Right renal cortex interstitium (tissue), 3 donors: ENCODE data around the gene FGF14. TPM values are rescaled to one million over a fixed set of nuclear protein-coding genes. Genes with fewer than 3 reads are reported as not detected.
"Not testable (repeated sequence)": the region's sequence is repeated elsewhere in the genome, so short reads cannot be mapped to it uniquely, and the experiment has no call there.

Source experiments
- DNase-seq, 3 donors: peaks; one replicate each; pipeline ENCODE4 v3.0.0-alpha.2; 2013; ENCODE audit warnings: low read depth in 3 of 3, low spot score in 2 of 3
- polyA plus RNA-seq, 3 donors: library from polyadenylated mRNA; unstranded; fragments of 120-200 nt; gene quantifications; one replicate each; pipeline ENCODE4 v1.2.1, GENCODE V29; 2013; ENCODE audit not compliant: insufficient read length in 3 of 3

FGF14 gene
- polyA plus RNA-seq, 3 donors, result 0.64 to 1.5 (median 0.87) TPM

DNA sequence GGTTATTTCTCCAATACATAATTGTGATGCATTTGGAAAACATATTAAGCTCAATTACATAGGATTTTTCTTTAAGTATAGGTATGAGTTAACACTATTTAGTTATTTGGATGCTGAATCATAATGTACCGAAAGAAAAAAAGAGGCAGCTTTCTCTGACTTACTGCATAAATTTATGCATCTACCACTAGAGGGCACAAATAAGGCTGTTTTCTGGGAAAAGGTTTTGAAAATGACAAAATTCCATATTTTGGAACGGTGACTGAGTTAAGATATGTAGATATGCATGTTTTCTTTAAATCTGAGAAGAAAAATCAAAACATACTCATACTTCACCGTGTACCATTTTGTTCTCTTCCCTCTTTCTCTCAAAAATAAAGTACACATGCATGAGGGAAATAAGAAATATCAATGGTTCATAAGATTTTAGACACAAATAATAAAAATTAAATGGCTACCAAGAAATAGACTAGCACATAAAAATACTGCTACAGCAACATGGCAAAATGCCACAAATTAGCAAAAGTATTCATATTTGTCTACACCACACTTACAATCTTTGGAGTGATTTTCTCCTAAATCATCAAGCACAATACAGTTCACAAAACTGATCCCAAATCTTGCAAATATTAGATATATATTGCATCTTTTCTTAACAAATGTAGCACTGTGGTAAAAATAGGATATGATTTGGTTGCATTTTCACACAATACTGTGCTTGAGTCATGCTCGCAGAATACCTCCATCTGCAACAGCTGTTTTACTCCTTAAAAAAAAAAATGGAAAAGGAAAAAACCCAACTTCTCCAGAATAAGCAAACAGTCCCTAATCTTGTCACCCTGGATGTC is 260.0 kb downstream of the FGF14 start:
- no peak for DNase-seq

DNA sequence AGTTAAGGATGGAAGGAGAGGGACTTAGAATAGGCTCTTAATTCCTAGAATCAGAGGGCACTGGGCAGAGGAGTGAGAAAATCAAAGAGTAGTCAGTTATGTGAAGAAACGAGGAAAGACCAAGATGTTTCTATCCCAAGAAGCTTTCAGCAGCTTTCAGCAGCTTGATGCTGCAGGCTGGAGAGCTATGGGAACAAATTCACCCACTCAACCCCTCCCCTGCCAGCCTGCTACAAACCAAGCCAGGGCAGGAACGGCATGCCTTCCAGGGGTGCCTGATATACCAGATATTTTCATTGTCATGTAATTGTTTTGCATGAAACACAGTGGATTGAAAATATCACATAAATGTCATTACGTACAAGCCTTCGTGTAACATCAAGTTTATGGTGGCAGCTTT is 262.2 kb downstream of the FGF14 start:
- DNase-seq, result no peak

DNA sequence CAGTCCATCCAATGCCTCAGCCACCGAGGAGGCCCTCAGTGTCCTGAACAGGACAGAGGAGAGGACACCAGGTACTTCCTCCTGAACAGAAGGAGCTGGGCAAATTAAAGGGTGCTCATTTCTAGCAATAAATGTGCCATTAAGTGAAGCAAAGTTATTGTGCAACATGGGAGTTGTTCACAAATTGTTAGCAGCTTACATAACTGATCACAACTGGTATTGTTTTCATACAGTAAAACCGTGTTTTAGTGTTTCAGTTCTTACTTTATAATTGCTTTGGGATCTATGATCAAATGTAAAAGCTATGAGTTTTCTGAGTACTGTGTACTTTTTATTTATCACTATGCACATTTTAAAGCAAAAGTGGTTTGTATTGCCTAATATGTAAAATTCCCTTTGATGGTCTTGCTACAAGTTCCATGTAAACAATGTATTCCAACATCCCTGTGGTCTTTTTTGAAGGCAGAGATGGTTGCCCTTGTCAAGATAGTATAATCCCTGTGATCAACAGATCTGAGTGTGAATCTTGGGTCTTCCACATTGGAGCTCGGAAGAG is 263.1 kb downstream of the FGF14 start:
- DNase-seq, result no peak

DNA sequence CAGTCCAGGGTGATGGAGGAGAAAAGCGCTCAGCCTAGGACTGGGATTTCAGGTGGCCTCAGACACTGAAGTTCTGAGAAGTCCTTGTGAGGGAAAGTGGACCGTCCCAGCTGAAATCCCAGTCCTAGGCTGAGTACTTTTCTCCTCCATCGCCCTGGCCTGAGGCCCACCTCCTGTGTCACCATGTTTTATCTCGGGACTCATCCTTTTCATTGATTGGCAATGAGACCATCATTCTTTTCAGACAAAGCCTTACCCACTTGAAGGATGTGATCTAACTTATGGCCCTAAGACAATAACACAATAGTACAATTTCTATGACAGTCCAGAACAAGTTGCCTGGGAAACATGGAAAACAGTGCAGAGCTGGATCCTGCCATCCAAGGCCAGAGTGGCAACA is 263.9 kb downstream of the FGF14 start:
- not testable (repeated sequence) for DNase-seq

DNA sequence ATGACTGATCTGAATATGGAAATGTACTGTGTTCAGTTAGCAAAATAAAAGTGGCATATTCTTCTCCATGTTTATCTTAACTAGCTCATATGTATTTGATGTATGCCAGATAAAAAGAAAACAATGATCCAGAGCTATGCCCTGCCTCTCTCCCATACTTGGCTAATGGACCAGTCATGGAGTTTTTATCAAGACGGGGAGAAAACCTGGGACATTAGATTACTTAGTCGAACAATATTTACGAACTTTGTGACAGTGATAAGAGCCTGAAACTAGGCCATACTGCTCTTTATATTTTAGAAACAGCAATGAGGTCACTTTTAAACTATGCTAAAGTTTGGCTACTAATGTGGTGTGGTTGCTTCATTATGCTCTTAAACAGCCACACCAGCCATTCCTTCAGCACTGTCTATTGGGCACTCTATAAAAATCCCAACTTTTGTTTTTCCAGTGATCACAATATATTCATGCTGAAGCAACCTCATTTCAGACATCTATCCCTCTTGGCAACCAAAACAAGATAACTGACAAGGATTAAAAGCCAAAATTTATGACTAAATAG is 265.0 kb downstream of the FGF14 start:
- DNase-seq, result no peak

DNA sequence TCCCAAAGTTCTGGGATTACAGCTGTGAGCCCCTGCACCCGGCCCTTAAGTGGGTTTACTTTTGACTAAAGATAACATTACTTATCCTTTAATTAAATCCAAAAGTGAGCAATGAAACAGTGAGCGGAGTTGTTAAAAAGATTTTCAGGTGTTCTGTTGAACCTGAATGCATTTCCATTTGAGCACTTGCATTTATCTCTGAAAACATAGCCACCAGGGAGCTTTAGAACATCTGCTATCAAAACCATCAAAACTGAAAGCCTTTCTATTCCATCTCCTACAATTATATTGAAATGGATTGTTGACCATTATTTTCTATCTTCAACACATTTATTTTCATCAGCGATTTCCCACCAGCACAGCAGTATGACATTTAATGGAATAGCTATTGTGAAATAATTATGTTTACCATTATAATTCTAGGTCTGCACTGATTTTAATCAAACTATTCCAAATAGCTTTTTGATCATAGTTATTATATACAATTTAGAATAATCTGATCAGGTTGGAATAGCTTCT is 269.0 kb downstream of the FGF14 start:
- no peak for DNase-seq

DNA sequence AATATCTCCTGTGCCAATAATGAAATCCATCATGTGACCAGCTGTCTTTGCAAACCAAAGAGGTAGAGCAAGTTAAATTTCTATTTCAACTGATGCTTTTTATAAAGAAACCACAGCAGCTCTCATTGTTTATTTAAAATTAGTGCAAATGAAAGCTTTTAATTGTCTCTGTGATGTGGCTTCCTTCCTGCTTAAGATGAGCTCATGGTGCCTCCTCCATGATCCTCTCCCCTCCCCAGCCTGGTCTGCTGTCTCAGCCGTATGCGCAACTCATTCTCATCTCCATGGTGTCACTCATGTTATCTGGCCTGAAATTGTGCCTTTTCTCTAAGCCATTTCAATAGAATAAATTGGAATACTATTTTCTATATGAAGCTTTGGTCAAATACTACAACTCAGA is 270.6 kb downstream of the FGF14 start:
- DNase-seq, result no peak

DNA sequence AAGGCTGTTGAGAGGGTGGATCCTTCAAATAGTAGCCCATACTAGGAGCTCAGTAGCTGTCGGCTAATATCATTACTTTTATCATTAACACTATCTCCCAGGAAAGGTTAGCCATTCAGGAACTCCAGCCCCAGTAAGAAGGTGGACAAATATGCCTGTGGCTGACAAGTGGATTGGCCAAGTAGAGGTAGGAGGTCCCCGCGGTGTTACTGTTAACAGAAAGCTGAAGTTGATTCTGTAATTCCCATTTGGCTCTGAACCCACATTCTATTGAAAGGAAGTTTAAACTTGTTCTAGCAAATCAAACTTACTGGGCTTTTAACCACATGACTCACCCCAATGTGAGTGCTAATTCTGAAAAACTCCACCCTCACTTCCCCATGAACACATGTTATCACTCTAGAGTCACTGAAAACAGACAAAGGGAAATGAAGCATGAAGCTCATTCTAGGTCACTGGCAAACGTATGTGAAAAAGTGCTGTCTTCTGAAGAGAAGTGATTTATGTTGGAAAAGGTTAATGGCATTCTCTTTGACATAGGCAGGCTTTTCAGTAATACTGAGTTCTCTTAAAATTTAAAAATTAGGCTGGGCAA is 273.5 kb downstream of the FGF14 start:
- no peak for DNase-seq

DNA sequence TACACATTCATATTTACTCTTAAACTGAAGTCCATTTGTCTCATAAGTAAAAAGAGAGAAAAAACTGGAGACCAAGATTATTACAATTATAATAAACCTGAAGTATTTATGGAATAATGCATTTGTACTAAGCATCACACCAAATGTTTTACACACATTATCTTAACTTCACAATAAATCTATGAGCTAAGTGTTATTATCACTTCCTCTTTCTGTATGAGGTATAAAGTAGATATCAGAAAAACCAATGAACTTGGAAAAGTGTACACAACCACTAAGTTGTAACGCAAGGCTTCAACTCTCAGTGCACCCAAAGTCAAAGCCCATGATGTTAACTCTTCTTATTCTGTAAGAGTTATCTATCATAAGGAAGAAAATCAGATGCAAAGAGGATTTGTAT is 274.7 kb downstream of the FGF14 start:
- no peak for DNase-seq

DNA sequence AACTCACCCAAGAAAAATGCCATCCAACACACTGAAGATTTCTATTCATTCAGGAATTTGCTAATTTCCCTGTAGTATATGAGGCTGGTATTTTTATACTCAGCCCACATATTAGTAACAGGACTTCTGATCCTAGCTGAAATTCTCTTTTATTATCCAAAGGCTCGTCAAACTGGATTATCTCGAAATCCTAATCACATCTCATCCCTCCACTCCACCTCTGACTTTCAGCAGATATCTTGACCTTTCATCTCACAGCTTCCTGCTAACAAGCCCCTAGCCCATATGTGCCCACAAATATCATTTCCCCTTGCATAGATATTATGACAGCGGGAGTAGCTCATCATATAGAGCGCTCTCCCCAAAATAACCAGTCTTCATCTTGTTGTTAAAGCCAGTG is 279.7 kb downstream of the FGF14 start:
- DNase-seq, result no peak

DNA sequence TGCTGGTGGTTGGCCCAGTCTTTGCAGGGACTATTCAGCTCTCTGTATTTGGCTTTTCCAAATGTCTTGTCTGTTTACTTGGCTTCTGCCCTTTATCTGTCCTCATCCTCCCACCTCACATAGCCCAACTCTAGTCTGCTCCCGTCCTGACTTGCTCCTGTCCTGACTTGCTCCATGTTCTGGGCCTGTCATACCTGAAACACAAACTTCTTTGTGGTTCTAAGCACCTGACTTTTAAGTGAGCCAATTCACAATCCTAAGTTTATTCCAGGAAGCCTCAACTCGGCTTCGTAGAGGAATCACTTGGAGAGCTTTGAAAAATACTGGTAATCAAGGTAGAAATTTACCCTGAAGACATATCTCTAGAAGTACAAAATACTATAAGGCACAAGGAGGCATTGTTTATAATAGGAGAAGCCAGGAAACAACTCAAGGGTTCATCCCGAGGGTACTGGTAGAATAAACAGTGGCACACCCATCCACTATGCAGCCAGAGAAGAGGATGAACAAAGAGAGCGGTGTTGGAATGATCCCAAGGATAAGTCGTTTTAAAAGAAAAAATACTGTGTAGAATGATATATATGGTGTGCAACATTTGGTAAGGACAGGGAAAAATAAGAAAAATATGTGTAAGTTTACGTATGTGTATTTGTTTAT is 284.5 kb downstream of the FGF14 start:
- DNase-seq, result no peak

DNA sequence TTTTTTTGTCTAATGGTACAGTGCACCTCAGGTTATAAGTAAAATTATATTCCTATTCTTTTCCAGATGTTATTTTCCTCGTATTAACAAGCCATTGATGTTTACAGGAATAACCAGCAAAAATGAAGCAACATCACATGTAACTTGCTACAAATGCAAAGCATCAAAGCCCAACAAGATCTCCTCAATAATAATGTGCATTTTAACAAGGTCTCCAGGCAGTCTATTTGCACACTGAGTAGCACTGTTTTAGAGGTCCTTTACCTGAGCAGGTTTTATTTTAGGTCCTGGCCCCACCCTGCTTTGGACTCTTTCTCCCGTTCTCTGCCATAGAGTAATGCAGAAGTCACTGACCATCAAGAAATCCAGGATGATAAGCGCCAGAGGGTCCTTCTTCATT is 298.4 kb downstream of the FGF14 start:
- DNase-seq, result no peak

DNA sequence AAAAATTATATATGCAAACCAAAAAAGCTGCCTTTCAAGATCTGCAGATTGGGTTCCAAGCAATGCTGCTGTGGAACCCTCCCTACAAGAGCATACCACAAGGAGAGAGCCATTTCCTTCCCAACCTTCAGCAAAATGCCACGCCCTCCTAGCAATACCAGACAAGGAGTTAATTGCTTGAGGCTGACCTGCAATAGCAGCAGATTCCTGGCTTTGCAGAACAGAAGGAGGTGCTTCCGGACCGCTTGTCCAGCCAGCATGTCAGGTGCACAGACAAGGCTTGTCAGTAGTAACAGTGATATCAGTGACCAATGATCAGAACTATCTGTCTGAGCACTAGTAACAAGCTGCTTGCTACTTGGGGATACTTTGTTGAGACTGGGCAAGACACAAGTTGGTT is 301.6 kb downstream of the FGF14 start:
- no peak for DNase-seq

DNA sequence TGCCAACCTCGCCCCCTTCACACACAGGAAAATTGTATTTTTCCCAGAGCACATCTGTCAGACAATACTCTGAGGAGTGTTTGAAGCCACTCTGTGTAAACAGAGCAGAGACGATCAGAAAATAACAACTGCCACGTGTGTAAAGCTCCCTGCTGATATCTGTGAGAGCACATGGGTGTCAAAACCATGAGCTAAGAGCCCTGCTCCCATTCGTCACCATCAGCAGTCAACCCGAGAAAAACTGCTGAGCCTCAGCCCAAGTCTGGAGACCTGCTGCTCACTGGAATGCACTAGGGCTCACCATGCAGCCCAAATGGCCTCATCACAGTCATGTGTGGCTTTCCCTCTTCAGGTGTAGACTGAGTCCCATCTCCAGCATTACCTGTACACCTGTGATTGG is 304.1 kb downstream of the FGF14 start:
- no peak for DNase-seq

DNA sequence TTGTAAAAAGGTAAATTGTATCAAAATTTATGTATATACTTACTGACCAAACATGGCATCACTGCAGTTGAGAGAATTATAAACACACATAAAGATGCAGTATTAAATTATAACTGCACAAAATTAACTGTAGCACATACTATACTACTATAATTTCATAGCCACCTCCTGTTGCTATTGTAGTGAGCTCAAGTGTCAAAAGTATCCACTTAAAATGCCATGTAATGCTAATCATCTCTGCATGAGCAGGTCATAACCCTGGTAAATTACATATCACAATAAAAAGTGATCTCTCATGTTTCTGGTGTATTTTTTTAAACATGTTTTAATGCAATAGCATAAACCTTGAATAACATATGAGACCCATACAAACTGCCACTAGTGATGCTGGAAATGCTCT is 308.6 kb downstream of the FGF14 start:
- DNase-seq, result not testable (repeated sequence)

DNA sequence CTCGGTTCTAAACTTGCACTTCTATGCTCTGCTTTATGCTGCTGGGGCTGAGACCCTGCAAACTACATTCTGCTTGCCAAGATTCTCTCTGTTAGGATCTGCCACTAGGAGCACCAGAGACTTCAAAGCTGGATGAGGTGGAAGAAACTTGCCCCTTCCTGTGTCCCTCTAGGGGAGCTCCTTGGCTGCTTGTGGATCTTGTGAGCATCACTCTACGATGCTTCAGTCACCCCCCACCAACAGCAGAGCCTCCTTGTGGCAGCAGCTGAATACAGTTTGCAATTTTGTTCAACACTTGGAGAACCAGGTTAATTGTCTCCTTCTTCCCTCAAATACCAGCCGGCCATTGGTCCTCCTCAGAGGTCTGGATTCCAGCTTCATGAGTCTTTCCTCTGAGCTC is 310.6 kb downstream of the FGF14 start:
- no peak for DNase-seq

DNA sequence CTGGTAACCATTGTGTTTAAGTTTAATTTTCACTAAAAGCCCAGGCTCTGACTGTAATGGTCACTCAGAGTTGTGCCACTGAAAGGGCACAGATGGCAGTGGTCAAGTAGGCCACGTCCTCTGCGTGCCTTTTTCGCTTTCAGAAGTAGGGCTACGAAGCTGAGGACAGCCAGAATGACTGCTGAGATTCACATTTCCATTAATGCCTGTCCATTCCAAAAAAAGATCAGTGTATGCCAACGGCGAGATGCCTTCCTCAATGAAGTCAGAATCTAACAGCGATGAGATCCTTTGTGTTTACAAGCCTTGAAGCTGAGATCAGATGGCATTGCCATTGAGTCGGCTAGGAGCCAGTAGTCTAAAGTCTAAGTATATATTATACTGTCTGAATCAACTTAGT is 311.3 kb downstream of the FGF14 start:
- no peak for DNase-seq

DNA sequence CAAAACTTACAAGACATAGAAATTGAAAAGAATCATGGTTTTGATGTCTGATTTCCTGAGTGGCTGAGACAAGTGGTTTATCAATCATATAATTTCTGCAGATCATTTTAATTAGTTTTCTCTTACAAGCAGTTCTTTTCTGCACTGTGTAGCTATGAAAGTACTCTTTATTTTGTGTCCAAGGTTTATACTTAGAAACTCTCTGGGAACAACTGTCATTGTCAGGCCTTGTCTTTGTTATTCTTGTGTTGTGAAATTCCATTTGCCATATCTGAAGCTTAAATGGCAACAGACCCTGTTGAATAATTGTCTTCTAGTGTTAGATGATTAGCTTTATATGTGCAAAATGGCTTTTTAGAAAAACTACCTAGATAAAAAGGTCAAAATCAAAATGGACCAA is 312.1 kb downstream of the FGF14 start:
- no peak for DNase-seq

DNA sequence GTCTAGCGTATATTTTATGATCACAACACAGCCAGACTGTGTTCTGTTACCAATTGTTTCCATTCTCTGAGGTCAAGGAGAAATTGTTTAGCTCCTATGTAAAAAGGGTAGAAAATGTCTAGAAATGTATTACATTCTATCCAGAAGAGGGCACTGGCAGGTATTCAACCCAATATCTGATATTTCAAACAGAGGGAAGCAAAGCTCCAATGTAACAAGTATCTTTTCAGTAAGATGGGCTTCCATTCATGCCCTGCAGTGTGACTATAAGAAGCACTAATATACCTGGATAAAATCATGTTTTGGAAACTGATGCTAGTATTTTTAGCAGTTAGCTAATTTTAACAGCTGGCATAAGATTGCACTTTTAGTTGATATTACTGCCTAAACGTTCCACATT is 312.7 kb downstream of the FGF14 start:
- no peak for DNase-seq

DNA sequence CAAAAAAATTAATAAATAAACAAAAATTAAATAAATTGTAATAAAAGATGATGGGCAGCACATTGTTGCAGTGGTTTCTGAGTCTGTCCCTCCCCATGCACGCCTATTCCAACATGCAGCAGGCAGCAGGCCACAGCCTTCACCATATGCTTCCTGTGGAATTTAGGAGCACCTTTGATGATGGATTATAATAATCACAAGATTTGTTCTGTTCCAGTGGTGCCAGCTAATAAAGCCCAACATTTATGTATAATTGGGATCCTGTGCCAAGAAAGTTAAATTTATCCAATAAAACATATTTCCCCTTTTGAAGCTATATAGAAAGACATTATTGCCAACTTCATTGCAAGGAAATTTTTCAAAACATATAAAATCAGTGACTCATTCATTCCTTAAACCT is 328.6 kb downstream of the FGF14 start:
- DNase-seq, result no peak

DNA sequence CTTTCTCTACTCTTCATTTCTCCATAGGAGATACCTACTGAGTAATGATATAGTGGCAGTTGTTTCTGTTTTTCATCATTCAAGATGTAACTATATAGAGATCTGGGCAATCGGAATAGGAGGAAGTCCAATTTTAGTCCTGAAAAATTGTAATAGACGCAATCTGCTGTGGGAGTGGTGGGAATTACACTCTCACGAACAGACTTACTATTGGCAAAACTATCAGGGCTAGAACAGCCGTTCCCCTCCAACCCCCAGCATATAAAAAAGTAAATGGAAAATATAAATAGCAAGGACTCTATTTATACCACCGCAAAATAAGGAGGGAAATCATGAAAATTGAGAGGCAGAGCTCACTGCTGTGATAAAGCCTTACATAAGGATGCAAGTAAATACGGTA is 330.1 kb downstream of the FGF14 start:
- DNase-seq, result no peak
